K562 (cell line): ENCODE results near the gene CAPN5. TPM values are rescaled to one million over a fixed set of nuclear protein-coding genes. Genes with fewer than 3 reads are reported as not detected.

Experiments
- ARID3A ChIP-seq: IDR thresholded peaks from 2 replicates; pipeline ENCODE4 v1.6.1; 2012; ENCODE audit warnings: low read depth, low read length, improper control_type of control experiment, borderline replicate concordance
- BCL6 ChIP-seq: fragments of 250-450 bp; sonication (Bioruptor Pico); IDR thresholded peaks from 2 replicates; pipeline ENCODE4 v1.4.0; 2020
- BCOR ChIP-seq: fragments of 450-650 bp; IDR thresholded peaks from 2 replicates; pipeline ENCODE4 v1.6.1; 2016
- CEBPZ ChIP-seq: fragments of 150-350 bp; IDR thresholded peaks from 2 replicates; pipeline ENCODE4 v1.6.1; 2014; ENCODE audit warnings: low read depth, mild to moderate bottlenecking, low read length, borderline replicate concordance
- CTBP1 ChIP-seq: fragments of 450-650 bp; IDR thresholded peaks from 2 replicates; pipeline ENCODE4 v1.6.1; 2016; ENCODE audit warnings: borderline replicate concordance
- EGR1 ChIP-seq: fragments of 450-650 bp; conservative IDR thresholded peaks from 2 replicates; pipeline ENCODE4 v1.6.1; 2017; ENCODE audit warnings: mild to moderate bottlenecking
- ESRRA ChIP-seq: fragments of 450-650 bp; IDR thresholded peaks from 2 replicates; pipeline ENCODE4 v1.6.1; 2014; ENCODE audit warnings: low read depth, mild to moderate bottlenecking, moderate library complexity, borderline replicate concordance
- HMGXB4 ChIP-seq: sonication (generic); formaldehyde crosslinking; IDR thresholded peaks from 2 replicates; pipeline ENCODE4 v1.8.1; 2023; ENCODE audit warnings: mild to moderate bottlenecking, missing genetic modification reagents
- HNRNPK ChIP-seq: fragments of 200-400 bp; formaldehyde crosslinking; IDR thresholded peaks from one replicate; pipeline ENCODE4 v1.6.1; 2018; ENCODE audit warnings: mild to moderate bottlenecking, low read depth, low read length; ENCODE audit not compliant: poor library complexity, severe bottlenecking
- KLF6 ChIP-seq: fragments of 250-450 bp; sonication (Bioruptor Pico); IDR thresholded peaks from 2 replicates; pipeline ENCODE4 v1.4.0; 2020; ENCODE audit warnings: mild to moderate bottlenecking, moderate library complexity, borderline replicate concordance
- MEF2D ChIP-seq: conservative IDR thresholded peaks from 2 replicates; pipeline ENCODE4 v1.6.1; 2016; ENCODE audit warnings: low read depth, missing genetic modification characterization, missing compliant biosample characterization
- RBM17 ChIP-seq: fragments of 200-400 bp; formaldehyde crosslinking; IDR thresholded peaks from 2 replicates; pipeline ENCODE4 v1.6.1; 2017; ENCODE audit warnings: low read depth, mild to moderate bottlenecking, low read length, borderline replicate concordance
- SMARCA4 ChIP-seq: fragments of 450-650 bp; IDR thresholded peaks from 2 replicates; pipeline ENCODE4 v1.6.1; 2016
- ZBTB49 ChIP-seq: sonication (generic); formaldehyde crosslinking; IDR thresholded peaks from 2 replicates; pipeline ENCODE4 v1.8.0; 2022; ENCODE audit warnings: missing genetic modification reagents, mild to moderate bottlenecking, borderline replicate concordance
- ZNF232 ChIP-seq: sonication (generic); formaldehyde crosslinking; IDR thresholded peaks from 2 replicates; pipeline ENCODE4 v1.8.0; 2022; ENCODE audit warnings: mild to moderate bottlenecking, missing genetic modification reagents
- ZNF24 ChIP-seq: fragments of 450-650 bp; IDR thresholded peaks from 2 replicates; pipeline ENCODE4 v1.6.1; 2016
- ZNF551 ChIP-seq: fragments of 250-450 bp; sonication (Bioruptor Pico); IDR thresholded peaks from 2 replicates; pipeline ENCODE4 v1.5.0; 2021; ENCODE audit warnings: mild to moderate bottlenecking, moderate library complexity
- polyA plus RNA-seq, 8 experiments: library from polyadenylated mRNA; depleted of rRNA in 4 of 8; stranded (reverse) in 5 of 8; unstranded in 3 of 8; fragments of >200 nt; fragmentation: Nextera tagmentation in 2 of 8; fragmentation: Illumina TruSeq in 1 of 8; extraction: Ambion mirVana in 2 of 8; extraction: Trizol in 1 of 8; gene quantifications; 2 replicates each; pipeline versions ENCODE4 v1.2.1 to v1.2.3, GENCODE V29; 2011 to 2014; ENCODE audit warnings: inconsistent platforms in 1 of 8, missing spikeins in 1 of 8
- total RNA-seq, 7 experiments: library from RNA; depleted of rRNA in 6 of 7; stranded (reverse); fragments of >200 nt in 6 of 7; fragmentation: Illumina TruSeq in 2 of 7; extraction: Trizol in 2 of 7; gene quantifications; 2 replicates each; pipeline versions ENCODE4 v1.2.1 to v1.2.3, GENCODE V29; 2011 to 2021; ENCODE audit warnings: low replicate concordance in 1 of 7

CAPN5 gene
- total and polyA plus RNA-seq, 9 of the 15 experiments (the other 6 are each of a cell fraction or from before 2014, with no cell fraction given): 0.04 to 0.44 (median 0.14) TPM; not detected in 2

- TF ChIP-seq CEBPZ (no peak), ESRRA (peak; percentile 44; the same call in 1 of the 2 replicates), ZNF551 (CRISPR knock-in tag) (no peak), HMGXB4 (no peak), BCOR (no peak), CTBP1 (peak; percentile 89), ZNF232 (CRISPR knock-in tag) (no peak), SMARCA4 (no peak), ZBTB49 (CRISPR knock-in tag) (no peak), MEF2D (tag) (no peak), KLF6 (no peak), RBM17 (no peak), ARID3A (no peak), ZNF24 (0 out of 2 replicates have a peak, but pooled peaks have one; percentile 14), HNRNPK (peak; percentile 21), EGR1 (0 out of 2 replicates have a peak, but pooled peaks have one; percentile 5), BCL6 (CRISPR knock-in tag) (no peak)
Measured at GRCh38 chr11:77046060-77046501, 20.7 kb upstream of the CAPN5 start (continued).
